Amniotic epithelial cell (primary cell): ENCODE measurements around the gene SORL1.
"Not testable (repeated sequence)": the region's sequence is repeated elsewhere in the genome, so short reads cannot be mapped to it uniquely, and the experiment has no call there.

Experiments used
- DNase-seq: peaks from one replicate; pipeline ENCODE4 v3.0.0-alpha.2; 2010; ENCODE audit warnings: low read depth

Gene SORL1

GRCh38 chr11:121451986-121452608, at the start of gene SORL1:
SORL1 (plus strand) TSS chr11:121452314; CDS start chr11:121452332, 18 bp downstream.
- DNase-seq, result peak; percentile 11

- no peak for DNase-seq
Measured at GRCh38 chr11:121405646-121406045, 46.5 kb upstream of the SORL1 start.

- no peak for DNase-seq
Measured at GRCh38 chr11:121406291-121406690, 45.8 kb upstream of the SORL1 start.

DNA sequence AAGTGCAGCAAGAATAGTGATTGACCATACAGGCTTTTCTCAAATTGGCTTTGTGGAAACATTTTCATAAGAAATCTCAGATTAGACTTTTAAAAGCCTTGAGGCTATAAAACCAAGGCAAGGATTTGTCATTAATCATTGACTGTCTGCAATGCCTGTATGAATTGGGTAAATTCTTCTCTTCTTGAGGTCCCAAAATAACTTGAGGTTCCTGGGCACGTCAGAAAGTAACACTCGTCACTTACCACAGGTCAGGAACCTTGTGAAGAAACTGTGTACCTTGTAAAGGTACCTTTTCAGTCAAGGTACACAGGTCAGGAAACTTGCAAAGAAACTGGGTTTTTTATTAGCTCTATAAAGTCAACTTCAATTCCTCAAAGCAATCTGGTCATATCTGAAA, 43.3 kb upstream of the SORL1 start:
- no peak for DNase-seq

DNA sequence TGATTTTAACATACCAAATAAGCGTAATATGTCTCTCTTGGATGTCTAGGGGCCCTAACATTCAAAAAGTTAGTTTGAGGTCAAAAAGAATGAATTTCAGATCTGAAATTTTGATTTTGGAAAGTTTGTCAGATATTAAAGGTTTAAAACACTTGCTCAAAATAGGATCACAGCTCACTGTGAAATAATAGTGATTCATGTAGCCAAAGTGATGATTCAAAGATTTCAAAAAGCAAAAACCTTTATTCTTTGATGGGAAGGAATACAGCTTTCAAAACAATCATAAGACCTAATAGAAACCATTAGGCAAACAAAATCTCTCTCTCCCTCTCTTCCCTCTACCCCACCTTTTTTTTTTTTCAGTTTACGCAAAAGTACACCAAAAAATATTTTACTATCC, 42.1 kb upstream of the SORL1 start:
- DNase-seq, result not testable (repeated sequence)

DNA sequence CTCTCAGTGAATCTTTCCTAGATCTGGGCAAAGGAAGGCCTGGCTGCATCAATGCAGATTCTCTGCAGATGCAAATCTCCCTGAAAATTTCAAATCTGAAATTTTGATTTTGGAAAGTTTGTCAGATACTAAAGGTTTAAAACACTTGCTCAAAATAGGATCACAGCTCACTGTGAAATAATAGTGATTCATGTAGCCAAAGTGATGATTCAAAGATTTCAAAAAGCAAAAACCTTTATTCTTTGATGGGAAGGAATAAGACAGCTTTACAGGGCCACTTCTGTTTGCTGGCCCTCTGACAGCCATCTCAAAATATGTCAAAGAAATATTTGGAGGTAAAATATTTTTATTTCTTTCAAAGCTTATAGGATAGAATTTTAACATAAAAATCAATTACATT, 40.8 kb upstream of the SORL1 start:
- not testable (repeated sequence) for DNase-seq

DNA sequence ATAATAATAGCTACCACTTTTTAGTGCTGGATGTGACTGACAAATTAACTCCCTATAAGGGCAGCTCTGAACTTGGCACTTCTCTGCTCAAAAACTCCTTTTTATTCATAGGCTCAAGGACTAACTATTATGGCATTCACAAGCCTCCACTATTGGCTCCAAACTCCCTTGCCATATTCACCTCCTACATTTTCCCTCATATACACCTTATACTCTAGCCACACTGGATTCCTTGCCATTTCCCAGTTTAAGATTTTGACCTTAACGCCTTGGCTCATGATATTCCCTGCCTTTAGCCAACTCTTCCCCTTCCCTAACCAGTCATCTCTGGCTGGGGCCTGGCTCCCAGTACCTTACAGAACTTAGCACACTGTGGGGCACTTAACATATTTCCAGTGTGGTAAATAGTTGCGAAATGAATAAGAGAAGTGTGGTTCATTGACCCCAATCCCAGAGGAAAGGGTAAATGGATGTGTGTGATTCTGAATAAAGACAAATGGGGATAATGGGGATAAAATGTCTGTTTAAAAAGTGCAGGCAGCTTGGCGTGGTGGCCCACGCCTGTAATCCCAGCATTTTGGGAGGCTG, 40.0 kb upstream of the SORL1 start:
- DNase-seq, result peak; percentile 15

- no peak for DNase-seq
Measured at GRCh38 chr11:121412711-121413415, 39.3 kb upstream of the SORL1 start.

- no peak for DNase-seq
Measured at GRCh38 chr11:121414141-121414913, 37.8 kb upstream of the SORL1 start.

- DNase-seq, result peak; percentile 18
Measured at GRCh38 chr11:121415856-121416255, 36.3 kb upstream of the SORL1 start.

DNA sequence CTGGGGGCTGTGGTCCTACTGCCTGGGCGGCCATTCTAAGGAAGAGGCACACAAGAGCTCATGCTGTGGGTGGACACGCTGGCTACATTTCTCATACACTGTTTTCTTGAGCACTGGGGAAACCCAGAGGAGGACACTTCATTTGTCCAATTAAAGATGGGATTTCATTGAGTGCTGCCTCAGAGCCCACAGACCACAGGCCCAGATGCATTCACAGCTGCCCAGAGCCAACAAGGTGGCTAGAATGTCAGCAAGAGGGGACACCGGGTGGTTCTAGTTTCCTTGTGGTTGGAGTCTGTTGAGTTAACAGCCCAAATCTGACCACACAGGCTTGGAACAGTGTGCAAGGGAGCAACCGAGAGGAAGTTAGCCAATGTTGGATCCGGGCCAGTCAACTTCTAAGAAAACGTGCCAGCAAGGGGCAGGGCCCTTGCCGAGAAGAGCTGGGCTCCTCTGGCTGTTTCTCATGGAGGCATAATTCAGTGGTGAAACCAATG, 35.0 kb upstream of the SORL1 start:
- peak; percentile 77 for DNase-seq

- DNase-seq, result no peak
Measured at GRCh38 chr11:121417607-121418006, 34.5 kb upstream of the SORL1 start.

DNA sequence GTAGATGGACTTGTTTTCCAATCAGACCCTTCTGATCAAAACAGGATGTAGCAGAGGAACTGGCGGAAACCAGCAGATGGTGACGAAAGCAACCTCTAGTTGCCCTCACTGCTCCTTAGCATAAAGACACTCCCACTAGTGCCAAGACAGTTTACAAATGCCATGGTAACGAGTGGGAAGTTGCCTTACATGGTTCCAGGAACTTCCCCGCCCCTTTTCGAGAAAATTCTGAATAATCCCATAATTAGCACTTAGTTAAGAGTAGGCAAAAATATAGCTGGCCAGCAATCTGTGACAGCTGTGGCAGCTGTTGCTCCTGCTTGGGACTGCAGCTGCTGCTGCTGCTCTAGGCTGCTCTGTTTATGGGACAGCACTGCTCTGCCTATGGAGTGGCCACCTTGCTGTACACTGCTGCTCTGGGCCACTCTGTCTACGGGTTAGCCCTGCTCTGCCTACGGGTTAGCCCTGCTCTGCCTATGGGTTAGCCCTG, 33.4 kb upstream of the SORL1 start:
- DNase-seq, result no peak

GRCh38 chr11:121419836-121420235, 32.3 kb upstream of the SORL1 start:
- DNase-seq, result no peak

DNA sequence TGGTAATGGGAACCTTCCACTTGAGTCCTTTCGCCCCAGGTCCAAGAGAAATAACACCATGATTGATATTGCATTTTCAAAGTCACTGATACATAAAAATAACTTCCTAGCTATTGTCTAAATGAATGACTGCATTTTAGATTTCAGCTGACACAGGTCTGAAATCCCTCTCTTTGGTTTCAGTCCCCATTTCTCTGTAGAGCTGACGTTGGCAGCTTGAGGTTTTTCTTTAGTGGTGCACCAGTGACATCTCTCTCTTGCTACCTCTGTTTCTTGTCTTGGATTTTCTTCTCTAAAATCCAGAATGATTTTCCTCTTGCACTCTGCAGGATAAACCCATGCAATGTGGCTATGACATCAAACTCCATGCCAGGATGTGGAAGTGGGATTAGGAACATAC, 31.7 kb upstream of the SORL1 start:
- DNase-seq, result no peak

DNA sequence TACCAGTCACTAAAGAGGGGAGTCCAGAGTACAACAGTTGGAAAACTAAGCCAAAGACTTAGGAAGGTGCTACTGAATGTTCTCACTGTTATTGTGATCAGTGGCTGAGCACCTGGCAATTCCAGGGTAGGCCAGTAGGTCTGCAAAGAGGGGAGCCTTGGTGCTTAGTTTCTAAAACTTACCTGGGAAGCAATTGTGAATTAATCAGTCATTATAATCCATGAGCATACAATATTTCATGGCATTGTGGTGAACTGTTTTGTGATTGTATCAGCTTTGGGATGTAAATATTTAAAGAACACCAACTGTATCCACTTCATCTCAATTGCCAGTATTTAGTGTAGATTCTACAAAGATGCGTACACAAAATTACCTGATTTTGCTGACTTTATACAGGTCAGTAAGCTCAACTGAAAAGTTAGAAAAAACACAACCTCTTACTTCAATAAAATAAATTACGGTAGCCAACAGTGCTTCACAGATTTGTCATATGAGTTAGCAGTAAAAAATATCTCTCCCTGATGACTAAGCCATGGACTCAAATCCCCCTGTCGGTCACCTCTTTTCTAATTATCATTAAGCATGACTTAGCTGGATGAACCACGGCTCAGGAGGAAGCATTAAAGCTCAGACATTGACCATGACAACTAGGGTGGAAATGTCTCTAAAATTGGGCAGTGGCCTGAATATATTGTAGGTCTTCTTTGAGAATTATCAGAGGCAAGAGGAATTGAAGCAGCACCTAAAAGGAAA, 30.8 kb upstream of the SORL1 start:
- DNase-seq, result no peak

DNA sequence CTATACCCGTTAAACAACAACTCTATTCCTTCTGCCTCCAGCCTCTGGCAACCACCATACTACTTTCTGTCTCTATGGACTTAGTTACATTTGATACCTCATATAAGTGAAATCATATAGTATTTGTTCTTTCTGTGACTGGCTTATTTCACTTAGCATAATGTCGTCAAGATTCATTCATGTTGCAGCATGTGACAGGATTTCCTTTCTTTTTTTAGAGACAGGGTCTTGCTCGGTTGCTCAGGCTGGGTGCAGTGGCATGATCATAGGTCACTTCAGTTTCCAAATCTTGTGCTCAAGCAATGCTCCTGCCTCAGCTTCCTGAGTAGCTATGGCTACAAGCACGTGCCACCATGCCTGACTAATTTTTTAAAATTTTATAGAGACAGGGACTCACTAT, 29.4 kb upstream of the SORL1 start:
- no peak for DNase-seq

GRCh38 chr11:121425828-121426227, 26.3 kb upstream of the SORL1 start:
- no peak for DNase-seq

GRCh38 chr11:121426476-121427399, 25.4 kb upstream of the SORL1 start:
- DNase-seq, result no peak

DNA sequence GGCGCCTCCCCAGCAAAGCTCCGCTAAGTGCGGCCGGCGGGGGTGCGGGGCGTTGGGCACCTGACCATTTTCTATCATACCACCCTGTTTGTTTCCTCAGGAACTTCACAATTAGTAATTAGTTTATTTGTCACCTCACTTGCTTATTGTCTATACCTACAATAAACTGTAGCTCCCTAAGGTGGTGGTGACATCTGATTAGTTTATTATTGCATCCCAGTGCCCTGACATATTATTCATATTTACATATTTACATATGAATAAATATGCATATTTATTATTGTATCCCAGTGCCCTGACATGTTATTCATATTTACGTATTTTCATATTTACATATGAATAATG, 24.7 kb upstream of the SORL1 start:
- no peak for DNase-seq

GRCh38 chr11:121429556-121429955, 22.6 kb upstream of the SORL1 start:
- no peak for DNase-seq
